Measurements from ENCODE around the gene TNRC18.

- TF ChIP-seq RAD21 (conservative IDR thresholded peaks at IDR 0.05): no peak
- TF ChIP-seq EP300 (conservative IDR thresholded peaks at IDR 0.05; ENCODE audit: poor library complexity, severe bottlenecking): no peak
- no peak for TF ChIP-seq CTCF (IDR thresholded peaks at IDR 0.05; ENCODE audit: poor library complexity, severe bottlenecking)
- no peak for TF ChIP-seq POLR2AphosphoS5 (IDR thresholded peaks at IDR 0.05)
- no peak for TF ChIP-seq MXI1 (conservative IDR thresholded peaks at IDR 0.05; ENCODE audit: poor library complexity, severe bottlenecking)
These were observed 12.5 kb upstream of the TNRC18 start for GRCh38 chr7:5436003-5436678.
